WI38 (cell line): ENCODE measurements around the gene FAM110A.
"Not testable (repeated sequence)": the region's sequence is repeated elsewhere in the genome, so short reads cannot be mapped to it uniquely, and the experiment has no call there.

Source experiments
- H3K4me3 ChIP-seq: 2 replicates; pipeline ENCODE4 v1.5.1; 2011; ENCODE audit warnings: low read depth, mild to moderate bottlenecking, control low read depth, low read length
- CTCF ChIP-seq: IDR thresholded peaks from 2 replicates; pipeline ENCODE4 v1.5.1; 2012; ENCODE audit warnings: low read depth, mild to moderate bottlenecking, control low read depth, low read length

The FAM110A gene

GRCh38 chr20:805713-806112, 27.8 kb upstream of the FAM110A start:
- no peak for TF ChIP-seq CTCF
- no peak overlapping the region for H3K4me3 ChIP-seq

GRCh38 chr20:811776-812434, 21.6 kb upstream of the FAM110A start:
- H3K4me3 ChIP-seq, result not testable (repeated sequence)

GRCh38 chr20:812435-812814, 21.1 kb upstream of the FAM110A start:
- not testable (repeated sequence) for H3K4me3 ChIP-seq

- H3K4me3 ChIP-seq, result no peak overlapping the region
- no peak for TF ChIP-seq CTCF
Observed at GRCh38 chr20:813390-813789, 20.1 kb upstream of the FAM110A start.

GRCh38 chr20:815226-815625, 18.3 kb upstream of the FAM110A start:
- no peak for TF ChIP-seq CTCF
- H3K4me3 ChIP-seq, result no peak overlapping the region

GRCh38 chr20:815914-816606, 17.5 kb upstream of the FAM110A start:
- H3K4me3 ChIP-seq, result no peak overlapping the region
- TF ChIP-seq CTCF, result peak; percentile 99

GRCh38 chr20:818001-818664, 15.4 kb upstream of the FAM110A start:
- H3K4me3 ChIP-seq, result no peak overlapping the region
- no peak for TF ChIP-seq CTCF

- H3K4me3 ChIP-seq, result no peak overlapping the region
- no peak for TF ChIP-seq CTCF
Observed at GRCh38 chr20:819680-820322, 13.7 kb upstream of the FAM110A start.
